ENCODE measurements around the gene NUAK2. TPM values are rescaled to one million over a fixed set of nuclear protein-coding genes. Genes with fewer than 3 reads are reported as not detected.

Gene NUAK2
- total RNA-seq, 1 experiment from 2014 or later = 0.45 TPM

- peaks cover 4% of the 10 kb centered on the region for H3K4me1 ChIP-seq (ENCODE audit: insufficient read depth, low read length, poor library complexity, severe bottlenecking)
- ChIA-PET CTCF (no interaction called here), POLR2A (ENCODE audit: low non-redundant PET) (no interaction called here)
- no TSS peak for BruUV-seq (replicated peaks)
- H3K27ac ChIP-seq (ENCODE audit: low read depth, low read length, poor library complexity, severe bottlenecking) = no peak overlapping the region
- no peaks in the 10 kb centered on the region for H3K9me3 ChIP-seq (ENCODE audit: low read depth, low read length, poor library complexity, severe bottlenecking)
- no peaks in the 10 kb centered on the region for H3K36me3 ChIP-seq (ENCODE audit: insufficient read depth, low read length, poor library complexity, severe bottlenecking)
- TF ChIP-seq, protein P1, sequence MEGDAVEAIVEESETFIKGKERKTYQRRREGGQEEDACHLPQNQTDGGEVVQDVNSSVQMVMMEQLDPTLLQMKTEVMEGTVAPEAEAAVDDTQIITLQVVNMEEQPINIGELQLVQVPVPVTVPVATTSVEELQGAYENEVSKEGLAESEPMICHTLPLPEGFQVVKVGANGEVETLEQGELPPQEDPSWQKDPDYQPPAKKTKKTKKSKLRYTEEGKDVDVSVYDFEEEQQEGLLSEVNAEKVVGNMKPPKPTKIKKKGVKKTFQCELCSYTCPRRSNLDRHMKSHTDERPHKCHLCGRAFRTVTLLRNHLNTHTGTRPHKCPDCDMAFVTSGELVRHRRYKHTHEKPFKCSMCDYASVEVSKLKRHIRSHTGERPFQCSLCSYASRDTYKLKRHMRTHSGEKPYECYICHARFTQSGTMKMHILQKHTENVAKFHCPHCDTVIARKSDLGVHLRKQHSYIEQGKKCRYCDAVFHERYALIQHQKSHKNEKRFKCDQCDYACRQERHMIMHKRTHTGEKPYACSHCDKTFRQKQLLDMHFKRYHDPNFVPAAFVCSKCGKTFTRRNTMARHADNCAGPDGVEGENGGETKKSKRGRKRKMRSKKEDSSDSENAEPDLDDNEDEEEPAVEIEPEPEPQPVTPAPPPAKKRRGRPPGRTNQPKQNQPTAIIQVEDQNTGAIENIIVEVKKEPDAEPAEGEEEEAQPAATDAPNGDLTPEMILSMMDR (conservative IDR thresholded peaks at IDR 0.05; ENCODE audit: low read depth, low read length) = no peak
- no peak for TF ChIP-seq EZH2 (IDR thresholded peaks at IDR 0.05; ENCODE audit: borderline replicate concordance, low read depth, low read length, poor library complexity, severe bottlenecking)
- no peak for DNase-seq (ENCODE audit: low spot score)
- H3K27me3 ChIP-seq (replicated peaks; ENCODE audit: insufficient read depth, low read depth, low read length, poor library complexity) = no peaks in the 10 kb centered on the region
- no peak overlapping the region for H3K4me3 ChIP-seq (ENCODE audit: low read depth, low read length, poor library complexity, severe bottlenecking)
- intact Hi-C loops (cut with micrococcal nuclease; ENCODE audit: unreplicated experiment) = no loop called here
Measured at GRCh38 chr1:205291596-205291995, 29.9 kb downstream of the NUAK2 start.

DNA sequence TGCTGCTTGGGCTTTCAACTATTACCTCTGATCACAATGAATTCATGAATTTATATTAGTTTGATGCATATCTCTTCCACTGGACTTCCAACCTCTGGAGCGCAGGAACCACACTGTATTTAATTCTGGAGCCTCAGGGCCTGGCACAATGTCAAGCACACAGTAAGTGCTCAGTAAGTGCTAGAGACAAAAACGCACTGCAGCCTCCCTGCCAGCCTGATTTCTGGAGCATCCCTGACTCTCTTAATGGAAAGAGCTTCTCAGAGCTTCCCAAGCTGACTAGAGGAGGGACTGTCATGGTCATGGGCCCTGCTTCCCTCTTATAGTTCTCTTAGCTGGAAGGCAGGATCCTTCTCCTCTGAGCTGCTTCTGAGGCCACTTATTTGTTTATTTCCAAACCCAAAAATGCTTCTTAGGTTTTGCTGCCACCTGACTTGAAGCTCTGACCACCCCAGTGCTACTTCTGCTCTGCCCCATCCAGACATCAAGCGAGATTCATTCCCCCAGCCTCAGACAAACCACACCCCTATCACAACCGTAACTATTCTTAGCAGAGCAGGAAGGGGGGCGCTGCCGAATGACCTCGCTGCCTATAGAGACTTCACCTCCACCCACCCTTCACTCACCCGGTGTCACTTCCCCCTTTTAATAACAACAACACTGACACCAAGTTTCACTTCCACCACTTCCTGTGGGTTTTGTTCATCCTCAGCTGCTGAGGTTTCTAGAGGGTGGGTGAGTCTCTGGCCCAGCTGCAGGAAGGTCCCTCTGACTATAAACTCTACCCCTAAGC is 33.6 kb downstream of the NUAK2 start:
- Histone ChIP-seq H3K27ac (ENCODE audit: low read depth, low read length, poor library complexity, severe bottlenecking) (no peak overlapping the region), H3K36me3 (ENCODE audit: insufficient read depth, low read length, poor library complexity, severe bottlenecking) (no peaks in the 10 kb centered on the region), H3K4me1 (ENCODE audit: insufficient read depth, low read length, poor library complexity, severe bottlenecking) (peaks cover 3% of the 10 kb centered on the region), H3K27me3 (replicated peaks; ENCODE audit: insufficient read depth, low read depth, low read length, poor library complexity) (no peaks in the 10 kb centered on the region), H3K4me3 (ENCODE audit: low read depth, low read length, poor library complexity, severe bottlenecking) (no peak overlapping the region), H3K9me3 (ENCODE audit: low read depth, low read length, poor library complexity, severe bottlenecking) (no peaks in the 10 kb centered on the region)
- ChIA-PET CTCF (interaction anchor here (1.1 kb wide), 1 partner anchor 32 kb away, joined by 5 read pairs; no protein-coding TSS in a partner anchor), POLR2A (ENCODE audit: low non-redundant PET) (no interaction called here)
- TF ChIP-seq, protein P1 (conservative IDR thresholded peaks at IDR 0.05; ENCODE audit: low read depth, low read length) = no peak
- TF ChIP-seq EZH2 (IDR thresholded peaks at IDR 0.05; ENCODE audit: borderline replicate concordance, low read depth, low read length, poor library complexity, severe bottlenecking) = no peak
- intact Hi-C loops (cut with micrococcal nuclease; ENCODE audit: unreplicated experiment) = no loop called here
- BruUV-seq (replicated peaks) = no TSS peak
- no peak for DNase-seq (ENCODE audit: low spot score)

- H3K9me3 ChIP-seq (ENCODE audit: low read depth, low read length, poor library complexity, severe bottlenecking) = no peaks in the 10 kb centered on the region
- intact Hi-C loops (cut with micrococcal nuclease; ENCODE audit: unreplicated experiment) = no loop called here
- CTCF ChIA-PET = no interaction called here
- TF ChIP-seq, protein P1 (conservative IDR thresholded peaks at IDR 0.05; ENCODE audit: low read depth, low read length) = no peak
- no peak for TF ChIP-seq EZH2 (IDR thresholded peaks at IDR 0.05; ENCODE audit: borderline replicate concordance, low read depth, low read length, poor library complexity, severe bottlenecking)
- no TSS peak for BruUV-seq (replicated peaks)
- no peaks in the 10 kb centered on the region for H3K36me3 ChIP-seq (ENCODE audit: insufficient read depth, low read length, poor library complexity, severe bottlenecking)
- H3K27me3 ChIP-seq (replicated peaks; ENCODE audit: insufficient read depth, low read depth, low read length, poor library complexity) = no peaks in the 10 kb centered on the region
- POLR2A ChIA-PET (ENCODE audit: low non-redundant PET) = no interaction called here
- DNase-seq (ENCODE audit: low spot score) = no peak
- H3K4me1 ChIP-seq (ENCODE audit: insufficient read depth, low read length, poor library complexity, severe bottlenecking) = peaks cover 3% of the 10 kb centered on the region
- H3K27ac ChIP-seq (ENCODE audit: low read depth, low read length, poor library complexity, severe bottlenecking) = no peak overlapping the region
- H3K4me3 ChIP-seq (ENCODE audit: low read depth, low read length, poor library complexity, severe bottlenecking) = no peak overlapping the region
Measured at GRCh38 chr1:205287076-205287475, 34.5 kb downstream of the NUAK2 start.

All from A673 (cell line).